ENCODE data around the gene CDYL.
"Not testable (repeated sequence)": the region's sequence is repeated elsewhere in the genome, so short reads cannot be mapped to it uniquely, and the experiment has no call there.

Gene CDYL

GRCh38 chr6:4805553-4806336 is 29.5 kb downstream of the CDYL start:
- DNase-seq: peak; percentile 19

- no peak for DNase-seq
Observed at GRCh38 chr6:4806337-4806725, 30.1 kb downstream of the CDYL start.

DNA sequence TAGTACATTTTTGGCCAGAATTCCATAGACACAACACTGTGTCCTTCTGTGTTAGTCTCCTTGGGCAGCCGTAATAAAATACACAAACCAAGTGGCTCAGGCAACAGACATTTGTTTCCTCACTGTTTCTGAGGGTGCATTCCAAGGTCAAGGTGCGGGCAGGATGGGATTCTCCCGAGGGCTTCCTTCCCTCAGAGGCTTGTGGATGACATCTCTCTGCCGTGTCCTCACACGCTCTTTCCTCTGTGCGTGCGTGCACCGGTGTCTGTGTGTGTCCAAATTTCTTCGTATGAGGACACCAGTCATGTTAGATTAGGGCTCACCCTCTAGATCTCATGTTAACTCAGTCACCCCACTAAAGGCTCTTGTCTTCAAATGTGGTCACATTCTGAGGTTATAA is 30.6 kb downstream of the CDYL start:
- no peak for DNase-seq

DNA sequence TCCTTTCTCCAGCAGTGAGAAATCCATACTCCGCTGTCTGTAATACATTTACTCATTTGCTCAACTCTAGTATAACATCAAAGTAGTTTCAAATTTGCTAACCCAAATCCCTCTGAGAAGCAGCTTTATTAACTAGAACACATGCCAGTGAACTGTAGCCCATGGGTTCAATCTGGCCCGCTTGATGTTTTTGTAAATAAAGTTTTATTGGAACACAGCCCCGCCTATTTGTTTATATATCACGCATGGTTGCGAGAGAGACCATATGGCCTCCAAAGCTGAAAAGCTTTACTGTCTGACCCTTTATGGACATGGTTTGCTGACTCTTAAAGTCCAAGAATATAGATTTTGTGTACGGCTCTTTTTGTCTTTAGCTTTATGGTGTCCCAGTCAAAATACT is 32.2 kb downstream of the CDYL start:
- no peak for DNase-seq

GRCh38 chr6:4809999-4810918 is 34.1 kb downstream of the CDYL start:
- no peak for DNase-seq

- no peak for DNase-seq
Observed at GRCh38 chr6:4812068-4812467, 35.9 kb downstream of the CDYL start.

DNA sequence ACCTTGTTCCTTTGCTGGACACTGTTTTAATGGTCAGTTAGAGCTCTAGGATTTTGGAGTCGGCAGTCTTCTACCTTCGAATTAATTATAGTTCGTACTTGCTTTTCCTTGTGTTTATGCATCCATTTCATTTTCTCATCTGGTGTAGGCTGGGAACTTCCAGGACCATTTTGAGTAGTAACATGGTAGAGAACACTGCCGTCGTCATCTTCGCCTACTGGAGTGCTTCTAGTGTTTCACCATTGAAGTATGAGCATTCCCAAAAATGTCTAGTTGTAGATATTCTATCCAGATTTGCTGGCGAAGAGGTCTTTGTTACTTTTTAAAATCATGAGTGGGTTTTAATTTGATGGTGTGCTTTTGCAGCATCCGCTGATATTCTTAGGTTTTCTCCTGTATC is 36.9 kb downstream of the CDYL start:
- no peak for DNase-seq

GRCh38 chr6:4814212-4814611 is 38.0 kb downstream of the CDYL start:
- DNase-seq: no peak

- no peak for DNase-seq
Observed at GRCh38 chr6:4814987-4815386, 38.8 kb downstream of the CDYL start.

DNA sequence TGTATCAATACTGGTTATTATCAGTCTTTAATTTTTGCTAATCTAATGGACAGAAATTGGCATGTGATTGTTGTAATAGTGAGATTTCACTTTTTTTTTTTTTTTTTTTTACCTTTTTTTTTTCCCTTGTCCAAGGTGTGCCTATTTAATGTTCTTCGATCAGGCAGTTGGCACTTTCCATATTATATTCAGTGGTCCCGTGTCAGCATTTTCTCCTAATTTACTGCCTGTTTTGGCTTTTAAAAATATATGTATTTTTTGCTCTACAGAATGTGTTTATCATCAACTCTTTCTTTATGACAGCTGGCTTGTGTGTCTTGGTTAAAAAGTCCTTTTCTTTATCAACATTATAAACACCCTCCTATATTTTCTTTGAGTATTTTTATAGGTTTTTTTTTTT is 39.4 kb downstream of the CDYL start:
- DNase-seq: no peak

- no peak for DNase-seq
Observed at GRCh38 chr6:4816904-4817303, 40.7 kb downstream of the CDYL start.

GRCh38 chr6:4817551-4817950 is 41.3 kb downstream of the CDYL start:
- no peak for DNase-seq

- DNase-seq: no peak
Observed at GRCh38 chr6:4818272-4818938, 42.2 kb downstream of the CDYL start.

DNA sequence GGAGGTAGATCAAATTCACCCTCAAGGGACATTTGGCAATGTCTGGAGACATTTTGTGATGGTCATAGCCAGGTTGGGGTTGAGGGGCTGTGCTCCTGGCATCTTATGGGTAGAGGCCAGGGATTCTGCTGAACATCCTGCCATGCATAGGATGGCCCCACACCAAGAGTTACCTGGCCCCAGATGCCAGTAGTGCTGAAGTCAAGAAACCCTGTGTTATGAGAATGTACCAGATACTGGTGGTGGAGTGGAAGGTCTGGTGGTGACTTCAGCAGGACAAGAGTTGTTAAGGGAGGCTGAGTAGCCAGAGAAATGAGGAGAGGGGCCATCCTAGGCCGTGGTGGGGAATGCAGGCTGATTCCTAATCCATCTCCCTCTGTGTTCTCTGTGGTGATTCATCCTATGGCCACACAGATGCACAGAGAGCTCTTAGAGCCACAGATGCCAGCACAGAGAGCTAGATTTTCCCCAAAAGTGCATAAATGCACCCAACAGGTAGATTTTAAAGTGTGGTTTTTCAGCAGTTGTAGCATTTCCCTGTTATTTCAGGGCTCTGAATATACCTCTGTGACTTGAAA is 43.6 kb downstream of the CDYL start:
- DNase-seq: no peak

DNA sequence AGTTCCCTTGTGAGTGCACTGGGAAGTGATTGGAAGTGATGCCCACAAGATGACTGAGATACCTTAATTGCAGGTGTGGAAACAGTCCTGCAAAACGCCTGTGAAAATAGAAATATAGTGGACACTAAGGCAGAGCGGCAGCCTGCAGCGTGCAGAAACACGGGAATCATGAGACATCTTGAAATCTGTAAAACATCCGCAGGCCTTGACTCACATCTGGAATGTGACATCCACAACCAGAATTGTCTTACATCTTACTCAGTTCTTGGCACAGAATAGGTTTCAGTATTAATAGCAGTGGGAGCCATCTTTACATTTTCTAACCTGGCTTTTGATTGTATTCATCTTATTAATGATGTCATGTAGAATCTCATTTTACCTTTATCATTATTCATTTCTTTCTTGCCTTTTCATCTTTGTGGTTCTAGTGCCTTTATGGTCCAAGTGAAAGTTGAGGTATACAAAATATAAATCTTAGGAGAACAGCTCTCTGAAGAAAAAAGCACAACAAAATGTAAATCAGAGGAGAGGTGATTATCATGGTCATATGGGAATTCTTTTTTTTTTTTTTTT is 44.6 kb downstream of the CDYL start:
- DNase-seq: no peak

GRCh38 chr6:4822476-4822875 is 46.3 kb downstream of the CDYL start:
- DNase-seq: no peak

DNA sequence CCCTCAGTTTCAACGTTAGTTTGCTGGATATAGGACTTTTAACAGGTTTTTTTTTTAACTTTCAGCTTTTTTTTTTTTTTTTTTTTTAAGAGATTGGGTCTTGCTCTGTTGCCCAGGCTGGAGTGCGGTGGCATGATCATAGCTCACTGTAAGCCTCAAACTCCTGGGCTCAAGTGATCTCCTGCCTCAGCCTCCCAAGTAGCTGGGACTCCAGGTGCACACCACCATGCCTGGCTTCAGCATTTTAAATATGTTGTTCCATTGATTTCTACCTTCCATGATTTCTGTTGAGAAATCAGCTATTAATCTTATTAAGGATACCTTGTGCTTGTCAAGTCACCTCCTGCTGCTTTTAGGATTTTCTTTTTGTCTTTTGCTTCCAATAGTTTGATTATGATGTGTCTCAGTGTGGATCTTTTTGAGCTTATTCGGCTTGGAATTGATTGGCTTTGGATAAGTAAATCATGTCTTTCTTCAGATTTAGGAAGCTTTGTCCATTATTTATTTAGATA is 52.0 kb downstream of the CDYL start:
- no peak for DNase-seq

DNA sequence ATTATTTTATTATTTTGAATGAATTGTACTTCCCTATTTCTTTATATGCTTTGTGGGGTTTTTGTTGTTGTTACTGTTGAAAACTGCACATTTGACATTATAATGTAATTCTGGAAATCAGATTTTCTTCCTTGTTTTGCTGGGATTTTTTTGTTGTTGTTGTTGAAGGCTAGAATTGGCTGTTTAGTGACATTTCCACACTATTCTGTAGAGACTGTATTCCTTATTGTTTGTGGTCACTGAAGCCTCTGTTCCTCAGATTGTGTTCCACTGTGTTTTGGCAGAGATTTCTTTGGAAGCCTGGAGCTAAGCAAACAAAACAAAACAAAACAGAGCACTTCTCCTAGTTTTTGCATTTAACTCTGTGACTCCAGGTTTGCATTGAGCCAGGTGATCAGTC is 52.9 kb downstream of the CDYL start:
- no peak for DNase-seq

- DNase-seq: not testable (repeated sequence)
Observed at GRCh38 chr6:4835540-4835939, 59.3 kb downstream of the CDYL start.

DNA sequence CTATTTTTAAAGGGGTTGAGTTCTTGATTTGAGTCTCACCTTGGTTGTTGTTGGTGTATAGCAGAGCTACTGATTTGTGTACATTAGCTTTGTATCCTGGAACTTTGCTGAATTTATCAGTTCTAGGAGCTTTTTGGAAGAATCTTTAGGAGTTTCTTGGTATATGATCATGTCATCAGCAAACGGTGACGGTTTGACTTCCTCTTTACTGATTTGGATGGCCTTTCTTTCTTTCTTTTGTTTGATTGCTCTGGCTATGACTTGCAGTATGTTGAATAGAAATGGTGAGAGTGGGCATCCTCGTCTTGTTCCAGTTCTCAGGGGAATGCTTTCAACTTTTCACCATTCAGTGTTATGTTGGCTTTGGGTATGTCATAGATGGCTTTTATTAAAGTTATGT is 64.0 kb downstream of the CDYL start:
- no peak for DNase-seq

DNA sequence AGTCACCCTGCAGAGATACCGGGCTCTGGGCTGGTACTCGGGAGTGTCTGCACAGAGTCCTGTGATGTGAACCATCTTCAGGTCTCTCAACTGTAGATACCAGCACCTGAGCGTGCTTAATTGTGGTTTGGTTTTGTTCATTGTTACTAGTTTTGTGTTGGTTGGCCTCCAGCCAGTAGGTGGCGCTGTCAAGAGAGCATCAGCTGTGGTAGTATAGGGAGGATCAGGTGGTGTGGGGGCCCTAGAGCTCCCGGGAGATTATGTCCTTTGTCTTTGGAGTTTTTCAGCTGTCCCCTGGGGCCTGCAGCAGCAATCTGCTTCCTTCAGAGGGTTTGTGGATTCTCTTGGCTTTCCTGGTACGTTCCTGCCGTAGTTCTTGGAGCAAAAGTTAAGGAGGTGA is 67.9 kb downstream of the CDYL start:
- DNase-seq: no peak

GRCh38 chr6:4846387-4846786 is 70.2 kb downstream of the CDYL start:
- DNase-seq: no peak

All from DMS153 (cell line).